Thoracic aorta (tissue), 2 donors: ENCODE results near the gene UNC45B. TPM values are rescaled to one million over a fixed set of nuclear protein-coding genes. Genes with fewer than 3 reads are reported as not detected.

Experiments used
- ATAC-seq: fragments of 150-250 bp; one replicate; pipeline ENCODE4 v1.8.0; 2017; ENCODE audit warnings: low read depth; ENCODE audit not compliant: insufficient number of reproducible peaks, low FRiP score
- DNase-seq: peaks from one replicate; pipeline ENCODE4 v3.0.0-alpha.2; 2020; ENCODE audit warnings: low spot score
- H3K27ac ChIP-seq, 2 donors: fragments of 200-600 bp; sonication (generic); 1 replicate in 1 of 2; 2 replicates in 1 of 2; pipeline ENCODE4 v1.5.1; 2016; ENCODE audit warnings: mild to moderate bottlenecking in 2 of 2, moderate library complexity in 2 of 2
- H3K27me3 ChIP-seq: fragments of 200-600 bp; sonication (generic); replicated peaks from 2 replicates; pipeline ENCODE4 v1.6.0; 2016; ENCODE audit warnings: mild to moderate bottlenecking; ENCODE audit not compliant: insufficient read depth
- H3K36me3 ChIP-seq: fragments of 200-600 bp; sonication (generic); one replicate; pipeline ENCODE4 v1.5.1; 2016
- H3K4me1 ChIP-seq, 2 donors: fragments of 200-600 bp; sonication (generic); 1 replicate in 1 of 2; 2 replicates in 1 of 2; pipeline versions ENCODE4 v1.5.1 to v1.6.0; 2016; ENCODE audit warnings: low read depth in 2 of 2, mild to moderate bottlenecking in 1 of 2; ENCODE audit not compliant: control insufficient read depth in 1 of 2
- H3K4me3 ChIP-seq: fragments of 200-600 bp; sonication (generic); 2 replicates; pipeline ENCODE4 v1.5.1; 2016; ENCODE audit warnings: mild to moderate bottlenecking
- H3K9me3 ChIP-seq: fragments of 200-600 bp; sonication (generic); 2 replicates; pipeline ENCODE4 v1.5.1; 2016
- CTCF ChIP-seq: fragments of 200-600 bp; sonication (generic); IDR thresholded peaks from one replicate; pipeline ENCODE4 v1.5.1; 2019; ENCODE audit warnings: antibody characterized with exemption
- total RNA-seq, 2 donors: library from RNA; depleted of rRNA; stranded (reverse); fragments of >200 nt; gene quantifications; one replicate each; pipeline versions ENCODE4 v1.1.0 to v1.2.3, GENCODE V29; 2016

Gene UNC45B
- not detected for total RNA-seq

- ATAC-seq (no peak), DNase-seq (no peak)
- no peak within 1 kb of the TSS for H3K27ac ChIP-seq
- no peaks in the 10 kb centered on the region for H3K9me3 ChIP-seq
- no peak for TF ChIP-seq CTCF
- no peaks in the 10 kb centered on the region for H3K36me3 ChIP-seq
- no peaks in the 10 kb centered on the region for H3K27me3 ChIP-seq
- H3K4me1 ChIP-seq: peaks cover 0 to 2% of the 10 kb centered on the region in 2 donors
- no peak within 1 kb of the TSS for H3K4me3 ChIP-seq
Observed at GRCh38 chr17:35147375-35147905, at the start of gene UNC45B. TSS of gene UNC45B (plus strand) at chr17:35147817. CDS start at chr17:35148264, 447 bp downstream.

GRCh38 chr17:35099908-35100307 lies 47.7 kb upstream of the UNC45B start:
- TF ChIP-seq CTCF: no peak
- no peak overlapping the region for H3K4me3 ChIP-seq
- H3K27me3 ChIP-seq: no peaks in the 10 kb centered on the region
- no peak for ATAC-seq
- peaks cover 19% of the 10 kb centered on the region for H3K36me3 ChIP-seq
- no peaks in the 10 kb centered on the region for H3K9me3 ChIP-seq
- no peak overlapping the region for H3K27ac ChIP-seq
- DNase-seq: no peak
- no peaks in the 10 kb centered on the region for H3K4me1 ChIP-seq

GRCh38 chr17:35101036-35101435 lies 46.6 kb upstream of the UNC45B start:
- H3K27ac ChIP-seq: no peak overlapping the region
- H3K4me3 ChIP-seq: no peak overlapping the region
- DNase-seq (no peak), ATAC-seq (no peak)
- peaks cover 28% of the 10 kb centered on the region for H3K36me3 ChIP-seq
- no peaks in the 10 kb centered on the region for H3K9me3 ChIP-seq
- H3K27me3 ChIP-seq: no peaks in the 10 kb centered on the region
- no peaks in the 10 kb centered on the region for H3K4me1 ChIP-seq
- TF ChIP-seq CTCF: no peak

GRCh38 chr17:35101725-35102124 lies 45.9 kb upstream of the UNC45B start:
- H3K4me3 ChIP-seq: no peak overlapping the region
- no peak overlapping the region for H3K27ac ChIP-seq
- H3K27me3 ChIP-seq: no peaks in the 10 kb centered on the region
- ATAC-seq (no peak), DNase-seq (no peak)
- H3K4me1 ChIP-seq: no peaks in the 10 kb centered on the region
- no peak for TF ChIP-seq CTCF
- H3K9me3 ChIP-seq: no peaks in the 10 kb centered on the region
- peaks cover 34% of the 10 kb centered on the region for H3K36me3 ChIP-seq

GRCh38 chr17:35103271-35103670 lies 44.3 kb upstream of the UNC45B start:
- no peak for DNase-seq
- no peak for ATAC-seq
- H3K4me3 ChIP-seq: no peak overlapping the region
- H3K27me3 ChIP-seq: no peaks in the 10 kb centered on the region
- no peak for TF ChIP-seq CTCF
- no peak overlapping the region for H3K27ac ChIP-seq
- no peaks in the 10 kb centered on the region for H3K9me3 ChIP-seq
- no peaks in the 10 kb centered on the region for H3K4me1 ChIP-seq
- H3K36me3 ChIP-seq: peaks cover 34% of the 10 kb centered on the region
